ENCODE measurements around the gene DCPS.
"Not testable (repeated sequence)": the region's sequence is repeated elsewhere in the genome, so short reads cannot be mapped to it uniquely, and the experiment has no call there.

DCPS gene

DNA sequence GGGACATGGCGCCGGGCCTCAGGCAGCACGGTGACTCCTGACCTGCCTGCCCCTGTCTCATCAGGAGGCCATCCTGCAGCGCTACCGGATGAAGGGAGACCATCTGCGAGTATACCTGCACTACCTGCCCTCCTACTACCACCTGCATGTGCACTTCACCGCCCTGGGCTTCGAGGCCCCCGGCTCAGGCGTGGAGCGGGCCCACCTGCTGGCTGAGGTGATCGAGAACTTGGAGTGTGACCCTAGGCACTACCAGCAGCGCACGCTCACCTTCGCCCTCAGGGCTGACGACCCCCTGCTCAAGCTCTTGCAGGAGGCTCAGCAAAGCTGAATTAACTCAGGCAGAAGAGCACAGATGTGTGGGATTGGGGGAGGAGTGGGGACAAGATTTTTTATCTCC lies 41.4 kb downstream of the DCPS start:
- DNase-seq (ENCODE audit: low spot score) = no peak

DNA sequence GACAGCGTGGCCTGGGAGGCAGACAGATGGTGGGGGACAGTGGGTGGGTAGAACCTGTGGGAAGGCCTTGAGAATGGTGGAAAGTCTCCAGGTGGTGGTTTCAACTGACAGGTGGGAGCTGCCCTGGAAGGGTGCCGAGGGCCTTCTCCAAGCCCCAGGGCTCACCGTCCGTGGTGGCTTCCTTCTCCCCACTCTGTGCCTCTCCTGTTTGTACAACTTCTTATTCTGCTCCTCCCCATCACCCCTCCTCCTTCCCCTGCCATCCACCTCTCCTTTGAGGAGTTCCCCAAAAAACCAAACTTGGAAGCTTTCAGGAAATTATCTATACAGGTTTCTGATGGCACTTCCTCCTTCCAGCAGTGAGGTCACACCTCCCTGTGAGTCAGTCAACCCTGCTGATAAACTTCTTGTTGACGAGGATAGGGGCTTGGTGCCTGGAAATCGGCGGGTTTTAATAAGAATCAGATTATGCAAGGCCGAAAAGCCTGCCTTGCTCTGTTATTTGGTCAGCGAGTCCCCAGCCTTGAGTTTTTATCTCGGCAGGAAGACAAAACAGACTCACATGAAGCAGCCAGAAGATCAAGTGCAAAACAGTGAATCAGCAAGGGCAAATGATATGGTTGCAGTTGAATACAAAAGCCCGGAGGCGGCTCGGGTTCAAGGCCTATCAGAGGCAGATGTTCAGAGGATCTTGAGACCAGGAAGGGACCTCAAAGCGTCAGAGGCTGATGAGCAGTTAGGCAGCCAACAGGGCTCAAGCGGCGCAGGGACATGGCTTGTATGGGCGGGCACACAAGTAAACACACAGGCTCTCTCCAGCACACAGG lies 42.1 kb downstream of the DCPS start:
- peak; percentile 78 for DNase-seq (ENCODE audit: low spot score)

DNA sequence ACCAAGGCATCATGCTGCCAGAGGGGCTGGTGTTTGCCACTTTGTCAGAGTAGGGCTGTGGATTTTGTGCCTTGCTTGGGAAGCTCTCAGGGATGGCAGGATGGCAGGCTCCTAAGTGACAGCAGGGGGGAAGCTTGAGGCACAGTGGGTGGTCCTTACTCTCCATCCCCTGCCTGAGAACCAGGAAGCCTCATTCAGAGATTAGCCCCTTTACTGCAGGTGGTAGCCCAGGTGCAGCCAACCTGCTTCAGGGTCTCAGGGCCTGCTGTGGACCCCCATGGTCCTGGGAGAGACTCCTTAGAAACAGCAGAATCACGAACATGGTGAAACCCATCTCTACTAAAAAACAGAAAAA lies 42.7 kb downstream of the DCPS start:
- DNase-seq (ENCODE audit: low spot score) = no peak

DNA sequence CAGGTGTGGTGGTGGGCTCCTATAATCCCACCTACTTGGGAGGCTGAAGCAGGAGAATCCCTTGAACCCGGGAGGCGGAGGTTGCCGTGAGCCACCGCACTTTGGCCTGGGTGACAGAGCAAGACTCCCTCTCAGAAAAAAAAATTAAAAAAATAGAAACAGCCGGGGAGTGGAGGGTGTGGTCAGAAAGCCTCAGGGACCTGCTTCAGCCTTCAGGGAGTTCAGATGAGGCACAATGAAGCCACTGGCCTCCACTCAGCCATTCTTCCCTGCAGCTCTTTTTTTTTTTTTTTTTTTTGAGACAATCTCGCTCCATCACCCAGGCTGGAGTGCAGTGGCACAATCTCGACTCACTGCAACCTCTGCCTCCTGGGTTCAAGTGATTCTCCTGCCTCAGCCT lies 43.1 kb downstream of the DCPS start:
- not testable (repeated sequence) for DNase-seq (ENCODE audit: low spot score)

DNA sequence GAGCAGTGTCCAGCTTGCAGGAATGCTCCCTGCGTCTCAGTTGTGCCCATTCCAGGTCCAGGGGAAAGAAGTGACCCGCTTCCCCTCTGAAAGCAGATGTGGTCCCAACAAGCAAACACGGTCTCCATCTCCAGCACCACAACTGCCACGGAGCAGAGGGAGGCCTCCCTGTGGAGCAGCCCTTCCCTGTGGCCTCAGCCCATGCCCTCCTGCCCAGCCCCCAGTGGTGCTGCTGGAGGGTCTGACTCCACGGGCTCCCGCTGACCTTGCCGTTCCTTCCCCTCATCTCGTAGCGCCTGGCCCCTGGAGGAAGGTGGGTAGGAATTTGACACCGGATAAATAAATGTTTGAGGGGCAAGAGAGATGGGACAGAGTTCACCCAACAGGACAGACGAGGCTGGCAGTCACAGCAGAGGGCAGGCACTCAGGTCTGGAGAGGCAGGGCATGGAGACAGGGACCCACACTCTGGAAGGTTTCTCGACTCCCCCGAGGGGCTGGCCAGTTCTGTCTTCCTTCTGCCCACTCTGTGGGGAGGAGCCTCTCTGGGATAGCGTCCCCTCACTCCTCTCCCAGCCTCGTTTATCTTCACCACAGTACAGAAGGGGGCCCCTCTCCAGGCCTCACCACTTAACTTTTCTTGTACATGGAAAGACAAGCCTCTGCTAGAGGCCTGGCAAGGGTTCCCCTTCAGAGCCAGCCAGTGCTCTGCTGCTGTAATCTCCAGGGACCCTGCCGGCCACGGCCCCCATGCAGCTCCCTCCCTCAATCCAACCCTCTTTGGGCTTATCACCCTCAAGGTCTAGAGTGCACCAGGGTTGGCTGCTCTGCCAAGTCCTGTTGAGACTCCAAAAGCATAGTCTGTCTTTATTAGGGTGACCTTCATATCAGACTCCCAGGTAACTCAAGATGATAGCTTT lies 44.1 kb downstream of the DCPS start:
- DNase-seq (ENCODE audit: low spot score) = no peak

DNA sequence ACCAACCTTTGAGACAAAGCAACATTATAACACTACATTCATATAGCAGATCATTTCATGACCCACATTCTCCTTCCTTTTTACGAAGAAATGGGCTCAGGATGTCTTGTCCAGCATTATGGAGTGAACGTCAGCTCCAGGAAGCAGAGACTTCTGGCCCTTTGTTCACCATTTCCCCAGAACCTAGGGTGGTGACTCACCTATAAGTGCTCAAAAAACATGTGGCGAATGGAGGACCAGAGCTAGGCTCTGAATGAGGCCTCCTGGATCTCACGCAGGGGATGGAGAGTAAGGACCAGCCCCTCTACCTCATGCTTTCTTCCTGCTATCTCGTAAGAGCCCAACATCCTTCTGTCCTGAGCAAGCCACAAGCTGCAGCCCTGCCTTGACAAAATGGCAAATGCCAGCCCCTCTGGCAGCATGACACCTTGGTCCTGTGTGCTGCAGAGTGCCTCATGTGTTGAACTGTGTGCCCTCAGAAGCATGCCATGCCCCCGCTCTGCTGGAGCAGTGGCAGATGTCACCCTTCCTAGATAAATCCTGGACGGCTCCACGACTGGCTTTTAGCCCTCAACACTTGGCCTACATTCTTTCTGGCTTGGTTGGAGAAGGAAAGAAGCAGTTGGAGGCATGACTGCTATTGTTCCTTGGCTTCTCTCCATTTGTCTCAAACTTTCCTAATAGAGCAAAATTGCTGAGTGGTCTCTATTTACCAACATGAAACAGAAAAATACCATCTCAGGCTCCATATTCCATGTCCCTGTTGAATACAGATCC lies 45.1 kb downstream of the DCPS start:
- DNase-seq (ENCODE audit: low spot score) = peak; percentile 66

DNA sequence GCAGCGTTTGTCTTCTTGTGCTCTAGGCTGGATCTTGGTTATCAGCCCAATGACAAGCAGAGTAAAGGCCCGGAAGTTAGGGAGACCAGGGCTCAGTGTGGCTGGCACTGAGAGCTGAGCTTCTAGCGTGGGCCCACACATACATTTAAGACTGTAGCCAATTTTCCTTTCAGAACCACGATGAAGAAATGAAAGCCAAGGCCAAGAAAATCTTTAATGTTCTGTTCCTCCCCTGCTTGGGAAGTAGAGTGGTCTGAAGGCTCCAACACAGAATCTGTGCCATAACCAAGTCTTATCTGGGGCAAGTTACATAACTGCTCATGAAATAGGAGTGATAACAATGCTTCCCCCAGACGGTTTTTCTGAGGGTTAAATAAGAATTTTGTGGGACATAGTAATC lies 47.0 kb downstream of the DCPS start:
- no peak for DNase-seq (ENCODE audit: low spot score)

DNA sequence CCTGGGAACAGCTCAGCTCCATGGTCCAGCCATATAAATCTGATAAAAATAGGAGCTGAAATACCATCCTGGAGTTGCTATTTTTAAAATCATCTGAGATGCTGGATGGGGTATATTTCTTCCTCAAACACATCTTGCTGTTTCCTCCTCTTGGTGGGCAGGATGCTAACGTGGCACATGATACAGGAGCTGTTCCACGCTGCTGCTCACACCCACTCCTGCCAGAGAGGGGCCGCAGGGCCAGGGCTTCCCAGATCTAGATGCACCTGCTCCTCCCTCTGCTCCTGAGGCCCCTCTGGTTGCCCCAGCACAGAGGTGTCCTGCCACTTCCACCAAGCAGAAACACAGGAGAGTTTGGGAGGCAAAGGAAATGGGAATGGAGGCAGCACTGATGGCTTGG lies 48.3 kb downstream of the DCPS start:
- no peak for DNase-seq (ENCODE audit: low spot score)

DNA sequence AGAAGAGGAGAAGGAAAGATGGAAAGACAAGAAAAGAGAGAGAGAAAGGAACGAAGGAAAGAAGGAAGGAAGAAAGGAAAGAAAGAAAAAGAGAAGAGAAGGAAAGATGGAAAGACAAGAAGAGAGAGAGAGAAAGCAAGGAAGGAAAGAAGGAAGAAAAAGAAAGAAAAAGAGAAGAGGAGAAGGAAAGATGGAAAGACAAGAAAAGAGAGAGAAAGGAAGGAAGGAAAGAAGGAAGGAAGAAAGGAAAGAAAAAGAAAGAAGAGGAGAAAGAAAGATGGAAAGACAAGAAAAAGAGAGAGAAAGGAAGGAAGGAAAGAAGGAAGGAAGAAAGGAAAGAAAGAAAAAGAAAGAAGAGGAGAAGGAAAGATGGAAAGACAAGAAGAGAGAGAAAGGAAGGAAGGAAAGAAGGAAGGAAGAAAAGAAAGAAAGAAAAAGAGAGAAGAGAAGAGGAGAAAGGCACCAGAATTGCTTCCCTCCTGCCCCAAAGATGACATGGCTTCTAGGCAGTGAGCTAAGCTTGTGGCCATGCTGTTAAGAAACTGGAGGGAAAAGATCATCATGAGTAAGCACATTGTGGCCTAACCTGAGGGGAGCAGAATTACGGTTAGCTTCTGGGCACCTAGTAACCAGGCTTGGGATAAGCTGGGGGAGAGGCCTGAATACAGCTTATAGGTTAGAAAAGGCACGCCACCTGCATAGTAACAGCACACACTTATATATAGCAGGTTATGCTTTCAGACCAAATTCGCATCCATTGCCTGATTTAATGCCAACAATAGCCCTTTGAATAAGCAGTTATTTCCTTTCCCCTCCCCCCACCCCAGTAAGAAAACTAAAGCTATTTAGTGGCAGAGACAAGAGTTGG lies 49.3 kb downstream of the DCPS start:
- peak; percentile 45 for DNase-seq (ENCODE audit: low spot score)

DNA sequence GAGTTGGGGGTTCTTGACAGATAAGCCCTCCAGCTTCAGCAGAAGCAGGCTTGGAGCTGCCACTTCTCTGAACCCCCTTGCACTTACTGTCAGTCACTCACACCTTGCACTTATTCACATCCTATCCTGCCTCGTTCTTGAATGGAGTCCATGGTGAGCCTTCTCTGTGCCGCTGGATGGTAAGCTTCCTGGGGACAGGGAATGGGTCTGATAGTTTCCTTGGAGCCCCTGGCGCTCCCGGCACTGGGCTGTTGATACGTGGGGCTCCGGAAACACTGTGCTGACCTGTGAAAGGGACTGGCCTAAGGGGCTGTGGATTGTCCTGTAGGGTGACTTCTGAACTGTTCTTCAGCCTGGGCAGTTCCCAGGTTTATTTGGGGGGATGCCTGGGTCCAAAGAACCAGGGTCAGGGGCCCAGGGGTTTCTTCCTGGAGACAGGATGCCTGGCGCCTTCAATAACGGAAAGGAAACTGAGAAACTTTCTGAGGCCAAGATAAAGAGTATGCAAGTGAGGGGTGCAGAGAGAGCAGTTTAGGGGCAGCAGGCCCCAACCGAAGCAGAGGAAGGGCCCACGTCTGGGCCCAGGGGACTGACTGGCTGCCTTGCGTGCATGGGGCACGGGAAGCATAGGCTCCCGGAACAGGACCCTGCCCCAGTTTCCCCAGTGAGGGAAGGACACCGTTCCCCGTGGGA lies 50.9 kb downstream of the DCPS start:
- DNase-seq (ENCODE audit: low spot score) = no peak

DNA sequence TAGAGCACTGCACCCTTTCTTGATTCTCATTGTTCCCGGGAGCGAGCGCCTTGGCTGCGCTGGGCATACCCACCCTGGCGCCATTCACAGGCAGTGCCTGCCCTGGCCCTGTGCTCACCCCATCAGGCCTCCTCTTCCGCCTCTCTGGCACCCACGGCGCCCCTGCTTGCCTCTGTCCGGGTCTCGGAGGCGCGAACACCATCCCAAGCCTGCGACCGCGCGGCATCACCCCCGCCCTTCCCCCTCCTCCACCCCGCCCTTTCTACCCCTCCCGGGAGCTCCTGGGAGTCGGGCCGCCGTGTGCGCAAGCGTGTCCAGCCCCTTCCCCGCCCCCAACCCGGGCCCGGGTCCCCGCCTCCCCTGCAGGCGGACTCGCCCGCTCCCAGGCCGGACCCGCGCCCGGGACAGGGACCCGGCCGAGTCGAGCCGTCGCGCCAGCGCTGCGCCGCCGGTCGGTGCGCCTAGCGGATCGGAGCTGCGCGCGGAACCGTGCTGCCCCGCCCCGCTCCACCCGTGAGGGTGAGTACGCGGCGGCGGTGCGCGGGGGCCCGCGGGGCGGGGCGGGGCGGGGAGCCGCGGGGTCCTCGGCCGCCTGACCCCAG lies 51.6 kb downstream of the DCPS start, which contains the start of gene ST3GAL4:
ST3GAL4 (plus strand) TSS at position 363 of the 602 bp plus-strand sequence. CDS start 50,470 bp downstream, outside the sequence.
- peak; percentile 91 for DNase-seq (ENCODE audit: low spot score)

DNA sequence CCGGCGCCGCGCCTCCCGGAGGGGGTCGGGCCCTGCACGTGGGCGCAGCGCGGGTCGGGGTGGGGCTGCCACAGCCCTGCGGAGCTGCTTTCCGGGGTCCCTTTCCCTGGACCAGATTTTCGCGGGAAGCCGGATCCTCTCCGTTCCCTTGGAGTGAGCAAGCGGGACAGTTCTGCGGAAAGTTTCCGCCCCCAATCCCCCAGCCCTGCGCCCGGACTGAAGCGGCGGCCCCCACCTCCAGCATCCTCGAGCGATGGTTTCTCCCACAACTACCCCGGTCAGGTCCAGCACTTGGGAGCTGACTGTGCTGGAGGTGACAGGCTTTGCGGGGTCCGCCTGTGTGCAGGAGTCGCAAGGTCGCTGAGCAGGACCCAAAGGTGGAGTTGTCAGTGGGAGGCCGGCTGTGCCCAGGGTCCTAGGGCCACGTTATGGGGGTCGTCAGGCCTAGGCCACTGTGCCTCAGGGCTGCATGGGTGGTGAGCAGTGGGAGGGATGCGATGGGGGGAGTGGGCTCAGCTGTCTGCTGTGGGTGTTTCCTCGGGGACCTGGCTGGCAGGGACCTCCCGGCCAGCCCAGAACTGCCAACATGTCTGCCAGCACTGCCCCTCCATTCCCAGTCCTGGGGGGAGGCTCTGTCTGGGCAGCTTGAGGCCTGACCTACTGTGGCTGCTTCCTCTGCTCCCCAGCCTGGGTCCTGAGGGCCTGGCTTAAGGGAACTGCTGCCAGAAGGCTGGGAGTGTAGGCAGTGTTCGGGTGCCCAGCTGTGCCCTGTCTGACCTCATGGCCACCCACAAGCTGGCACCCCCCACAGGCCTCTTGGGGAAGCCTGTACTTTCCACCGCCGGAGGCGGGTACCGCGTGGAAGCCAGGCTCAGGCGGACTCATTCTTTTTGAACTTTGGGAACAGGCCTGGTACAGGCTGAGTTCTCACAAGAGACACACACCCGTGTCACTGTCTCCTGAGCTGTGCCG lies 52.4 kb downstream of the DCPS start:
- peak; percentile 37 for DNase-seq (ENCODE audit: low spot score)

DNA sequence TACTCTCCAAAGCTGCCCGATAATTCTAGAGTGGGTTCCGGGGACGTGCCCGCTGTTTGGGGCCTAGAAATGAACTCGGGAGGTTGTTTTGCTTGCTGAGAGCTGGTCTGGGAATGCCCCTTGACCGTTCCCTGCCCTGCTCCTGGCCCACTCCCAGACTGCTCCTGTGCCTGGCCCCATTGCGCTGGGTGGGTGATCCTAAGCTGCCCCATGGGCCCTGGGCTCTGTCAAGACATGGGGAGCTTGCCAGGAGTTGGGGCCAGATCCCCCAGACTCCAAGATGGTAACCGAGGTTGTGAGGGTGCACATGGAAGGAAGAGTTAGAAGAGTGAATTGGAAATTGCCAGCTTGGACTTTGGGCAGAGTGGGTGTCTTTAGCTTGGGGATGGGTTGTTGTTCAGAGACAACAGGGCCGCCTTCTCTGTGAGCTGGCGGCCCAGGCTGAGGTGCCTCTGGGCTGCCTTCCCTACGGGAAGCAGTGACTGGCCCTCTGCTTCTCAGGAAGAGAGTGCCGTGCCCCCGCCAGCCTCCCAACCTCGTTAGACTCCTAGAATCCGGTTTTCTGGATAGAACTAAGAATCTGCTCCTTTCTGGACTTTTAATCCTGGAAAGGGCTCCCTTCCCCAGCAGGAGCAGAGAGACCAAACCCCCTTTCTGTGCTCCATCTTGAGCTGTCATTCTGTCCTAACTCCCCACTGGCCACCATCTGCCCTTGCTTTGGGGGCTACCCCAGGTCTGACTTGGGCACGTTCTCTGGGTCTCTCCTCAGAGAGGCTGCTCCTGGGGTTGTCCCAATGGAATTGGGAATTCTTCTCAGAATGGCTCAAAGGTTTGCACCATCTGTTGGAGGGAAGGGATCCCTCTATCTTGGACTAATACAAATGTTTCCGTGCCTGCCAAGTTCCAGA lies 53.4 kb downstream of the DCPS start:
- peak; percentile 40 for DNase-seq (ENCODE audit: low spot score)

DNA sequence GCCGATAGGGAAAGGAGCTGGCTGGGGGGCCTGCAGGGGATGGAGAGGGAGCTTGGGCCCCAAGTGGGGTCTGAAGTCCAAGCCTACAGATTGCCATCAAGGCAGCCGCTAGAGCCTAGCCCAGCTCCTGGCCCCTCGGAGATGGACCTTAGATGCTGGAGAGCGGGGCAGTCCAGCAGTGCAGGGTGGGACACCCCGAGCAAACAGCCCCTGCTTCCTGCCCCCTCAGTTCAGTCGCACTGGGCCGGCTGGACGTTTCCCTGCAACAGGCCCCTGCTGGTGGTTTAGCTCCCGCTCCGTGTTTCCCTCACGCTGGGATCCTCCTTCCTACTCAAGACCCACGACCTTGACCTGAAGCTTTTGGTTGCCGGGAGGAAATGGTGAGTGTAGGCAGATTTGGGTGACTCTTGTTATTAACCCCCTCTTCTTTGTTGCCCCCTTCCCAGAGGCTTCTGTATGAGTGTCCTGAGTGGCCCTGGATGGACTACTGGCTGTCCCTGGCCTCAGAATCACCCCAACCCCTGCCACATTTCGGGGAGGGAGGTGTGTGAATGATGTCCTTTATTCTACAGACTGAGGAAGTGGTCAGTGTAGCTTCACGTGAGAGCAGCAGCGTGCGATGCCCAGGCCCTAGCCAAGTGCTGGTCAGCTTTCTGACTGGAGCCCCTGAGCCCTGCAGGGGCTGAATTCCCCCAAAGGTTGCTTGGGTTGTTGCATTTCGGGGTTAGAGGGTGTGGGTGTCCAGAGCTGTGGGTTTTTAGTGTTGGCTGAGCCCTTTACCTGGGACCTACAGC lies 54.3 kb downstream of the DCPS start:
- DNase-seq (ENCODE audit: low spot score) = peak; percentile 20

DNA sequence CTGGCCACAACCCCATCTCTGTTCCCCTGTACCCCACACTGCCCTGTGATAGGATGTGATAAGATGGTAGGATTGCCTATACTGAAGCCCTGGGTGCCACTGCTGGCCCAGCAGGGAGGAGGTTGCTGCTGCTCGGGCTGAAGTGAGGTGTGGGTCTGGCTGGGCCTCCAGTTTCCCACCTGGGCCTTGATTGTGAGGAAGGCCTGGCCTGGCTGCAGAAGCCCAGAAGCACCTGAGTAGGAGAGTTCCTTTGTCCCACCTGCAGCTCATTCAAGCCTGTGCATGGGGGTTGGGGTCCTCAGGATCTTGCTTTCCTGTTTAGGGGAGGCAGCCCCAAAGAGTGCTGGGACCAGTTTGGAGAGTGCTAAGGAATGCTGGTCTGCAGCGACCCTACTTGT lies 54.9 kb downstream of the DCPS start:
- DNase-seq (ENCODE audit: low spot score) = no peak

DNA sequence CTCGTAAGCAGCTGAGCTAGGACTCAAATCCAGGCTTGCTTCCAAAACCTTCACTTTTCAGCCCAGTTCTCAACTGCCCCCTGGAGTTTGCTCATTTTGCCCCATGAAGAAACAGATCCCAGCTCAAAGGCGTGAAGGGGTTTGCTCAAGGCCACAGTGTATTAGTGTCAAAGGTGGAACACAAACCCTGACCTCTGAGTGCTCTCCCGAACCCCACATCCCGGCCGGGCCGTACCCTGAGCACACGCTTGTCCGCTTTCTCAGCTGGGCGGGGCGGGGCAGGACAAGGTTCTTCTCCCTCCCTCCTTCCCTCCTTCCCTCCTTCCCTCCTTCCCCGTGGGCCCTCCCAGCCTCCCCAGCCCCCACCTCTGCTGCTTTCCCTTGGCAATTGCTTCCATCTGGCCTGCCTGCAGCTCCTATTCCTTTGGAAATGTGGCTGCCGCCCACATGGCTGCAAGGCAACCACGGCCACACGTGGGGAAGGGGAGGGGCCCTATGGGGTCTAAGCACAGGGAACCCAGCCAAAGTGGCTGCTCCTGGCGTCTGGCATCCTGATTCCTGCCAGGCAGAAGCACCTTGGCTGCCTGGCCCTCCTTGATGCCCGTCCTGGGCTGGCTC lies 55.7 kb downstream of the DCPS start:
- DNase-seq (ENCODE audit: low spot score) = peak; percentile 93

DNA sequence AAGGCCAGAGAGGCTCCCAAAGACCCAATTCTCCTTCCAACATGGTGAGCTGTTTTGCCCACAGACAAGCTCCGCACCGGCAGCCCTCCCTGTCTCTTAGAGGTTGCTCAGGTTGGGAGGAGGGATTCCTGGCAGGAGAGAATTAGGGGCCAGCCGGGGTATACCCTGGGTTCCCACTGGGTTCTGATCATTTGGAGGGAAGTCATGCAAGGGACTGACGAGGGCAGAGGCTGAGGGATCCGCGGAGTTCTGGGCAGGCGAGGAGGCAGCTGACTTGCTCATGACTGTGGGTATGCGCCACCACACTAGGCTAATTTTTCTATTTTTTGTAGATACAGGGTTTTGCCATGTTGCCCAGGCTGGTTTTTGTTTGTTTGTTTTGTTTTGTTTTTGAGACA lies 56.2 kb downstream of the DCPS start:
- DNase-seq (ENCODE audit: low spot score) = no peak
